ENCODE data around the gene MDM1.

- TF ChIP-seq POLR2A (IDR thresholded peaks at IDR 0.05) (no peak), CTCF (IDR thresholded peaks at IDR 0.05) (no peak), EP300 (IDR thresholded peaks at IDR 0.05; ENCODE audit: low read depth) (no peak), POLR2AphosphoS5 (IDR thresholded peaks at IDR 0.05) (no peak)
These were observed 17.9 kb upstream of the MDM1 start for GRCh38 chr12:68349921-68350606.
